Activated gamma-delta T cell treated with anti-CD3 and anti-CD28 coated beads, Interleukin-2, amount 50 U/mL, for 16 hours (primary cell): ENCODE data around the gene GPR31.
"Not testable (repeated sequence)": the region's sequence is repeated elsewhere in the genome, so short reads cannot be mapped to it uniquely, and the experiment has no call there.

Source experiments
- DNase-seq: peaks from one replicate; pipeline ENCODE4 v3.0.0-alpha.2; 2020; ENCODE audit warnings: low read depth

The GPR31 gene

GRCh38 chr6:167157863-167158262 lies at the start of gene GPR31:
GPR31 (minus strand) TSS chr6:167157980; CDS start chr6:167157831, 149 bp downstream.
- no peak for DNase-seq

GRCh38 chr6:167207527-167207926 lies 49.7 kb upstream of the GPR31 start:
- no peak for DNase-seq

- DNase-seq, result not testable (repeated sequence)
Observed at GRCh38 chr6:167205316-167205715, 47.5 kb upstream of the GPR31 start.

GRCh38 chr6:167204059-167204348 lies 46.2 kb upstream of the GPR31 start:
- not testable (repeated sequence) for DNase-seq

GRCh38 chr6:167203261-167204058 lies 45.7 kb upstream of the GPR31 start:
- not testable (repeated sequence) for DNase-seq

- not testable (repeated sequence) for DNase-seq
Observed at GRCh38 chr6:167202613-167203012, 44.8 kb upstream of the GPR31 start.

- no peak for DNase-seq
Observed at GRCh38 chr6:167200806-167201205, 43.0 kb upstream of the GPR31 start.

GRCh38 chr6:167195941-167196610 lies 38.3 kb upstream of the GPR31 start:
- DNase-seq, result not testable (repeated sequence)

- DNase-seq, result not testable (repeated sequence)
Observed at GRCh38 chr6:167193515-167194125, 35.8 kb upstream of the GPR31 start.

GRCh38 chr6:167191043-167191583 lies 33.3 kb upstream of the GPR31 start:
- not testable (repeated sequence) for DNase-seq

GRCh38 chr6:167187275-167187674 lies 29.5 kb upstream of the GPR31 start:
- not testable (repeated sequence) for DNase-seq

- DNase-seq, result not testable (repeated sequence)
Observed at GRCh38 chr6:167185101-167185500, 27.3 kb upstream of the GPR31 start.

- DNase-seq, result not testable (repeated sequence)
Observed at GRCh38 chr6:167182913-167183314, 25.1 kb upstream of the GPR31 start.

GRCh38 chr6:167181351-167181750 lies 23.6 kb upstream of the GPR31 start:
- not testable (repeated sequence) for DNase-seq

GRCh38 chr6:167180086-167180485 lies 22.3 kb upstream of the GPR31 start:
- DNase-seq, result not testable (repeated sequence)

GRCh38 chr6:167178896-167179655 lies 21.3 kb upstream of the GPR31 start:
- not testable (repeated sequence) for DNase-seq

- DNase-seq, result not testable (repeated sequence)
Observed at GRCh38 chr6:167177271-167177670, 19.5 kb upstream of the GPR31 start.

- DNase-seq, result not testable (repeated sequence)
Observed at GRCh38 chr6:167172011-167172410, 14.2 kb upstream of the GPR31 start.

GRCh38 chr6:167171300-167171699 lies 13.5 kb upstream of the GPR31 start:
- DNase-seq, result not testable (repeated sequence)

GRCh38 chr6:167169867-167170266 lies 12.1 kb upstream of the GPR31 start:
- not testable (repeated sequence) for DNase-seq

- not testable (repeated sequence) for DNase-seq
Observed at GRCh38 chr6:167168296-167168695, 10.5 kb upstream of the GPR31 start.

GRCh38 chr6:167167699-167168098 lies 9.9 kb upstream of the GPR31 start:
- not testable (repeated sequence) for DNase-seq
